IMR-90 (cell line): ENCODE data around the gene RASA1. TPM values are rescaled to one million over a fixed set of nuclear protein-coding genes. Genes with fewer than 3 reads are reported as not detected.

Experiments
- ATAC-seq: fragments of 200-7000 bp; cut with Tn5 transposase; 2 replicates; pipeline ENCODE4 v1.9.1; 2020; ENCODE audit warnings: low read depth, mild to moderate bottlenecking, moderate library complexity
- BruUV-seq: library from RNA; stranded (reverse); fragments of 400-500 nt; replicated peaks from 2 replicates; lab custom pipeline; 2021; lab: Mats Ljungman, UMichigan
- CTCF ChIA-PET: fragments of 300-600 bp; formaldehyde crosslinking; extraction: SDS; loops from one replicate; lab custom pipeline; 2021; ENCODE audit warnings: antibody characterized with exemption; lab: Yijun Ruan, JAX
- POLR2A ChIA-PET: fragments of 300-600 bp; sonication (Branson Sonifier 250); formaldehyde crosslinking; loops from one replicate; lab custom pipeline; 2022; ENCODE audit warnings: antibody characterized with exemption; ENCODE audit not compliant: unreplicated experiment; lab: Charles Lee
- DNase-seq: peaks from one replicate; pipeline ENCODE4 v3.0.0; 2013
- H2AFZ ChIP-seq: replicated peaks from 2 replicates; pipeline ENCODE3; 2013; ENCODE audit warnings: low read length, mild to moderate bottlenecking; ENCODE audit not compliant: poor library complexity
- H2AK5ac ChIP-seq: 2 replicates; pipeline ENCODE4 v1.6.1; 2013; ENCODE audit warnings: low read depth, low read length, inconsistent platforms
- H2AK9ac ChIP-seq: replicated peaks from 2 replicates; pipeline ENCODE3; 2013; ENCODE audit warnings: mild to moderate bottlenecking, low read depth, low read length, moderate library complexity; ENCODE audit not compliant: poor library complexity
- H2BK120ac ChIP-seq: 2 replicates; pipeline ENCODE4 v1.6.1; 2013; ENCODE audit warnings: low read depth, low read length, inconsistent platforms
- H2BK15ac ChIP-seq: 3 replicates; pipeline ENCODE4 v1.6.1; 2013; ENCODE audit warnings: low read depth, low read length, inconsistent platforms
- H2BK20ac ChIP-seq: 2 replicates; pipeline ENCODE4 v1.6.1; 2013; ENCODE audit warnings: low read depth, mild to moderate bottlenecking, inconsistent platforms, low read length, moderate library complexity
- H2BK5ac ChIP-seq: 2 replicates; pipeline ENCODE4 v1.6.1; 2013; ENCODE audit warnings: mild to moderate bottlenecking, low read depth, low read length, inconsistent platforms; ENCODE audit not compliant: poor library complexity, severe bottlenecking
- H3K14ac ChIP-seq: replicated peaks from 2 replicates; pipeline ENCODE4 v1.6.1; 2013; ENCODE audit warnings: low read depth, low read length, inconsistent platforms
- H3K18ac ChIP-seq: 2 replicates; pipeline ENCODE4 v1.6.1; 2013; ENCODE audit warnings: low read depth, low read length, control low read depth
- H3K23ac ChIP-seq: 2 replicates; pipeline ENCODE4 v1.6.1; 2013; ENCODE audit warnings: low read depth, low read length, inconsistent platforms
- H3K27ac ChIP-seq: 2 replicates; pipeline ENCODE4 v1.5.1; 2013; ENCODE audit warnings: mild to moderate bottlenecking, control low read depth, low read length; ENCODE audit not compliant: insufficient read depth
- H3K27me3 ChIP-seq: 2 replicates; pipeline ENCODE4 v1.6.1; 2013; ENCODE audit warnings: low read length; ENCODE audit not compliant: control insufficient read depth, insufficient read depth
- H3K36me3 ChIP-seq: 2 replicates; pipeline ENCODE4 v1.6.1; 2013; ENCODE audit warnings: low read length, mixed read lengths; ENCODE audit not compliant: control insufficient read depth, insufficient read depth
- H3K4ac ChIP-seq: 2 replicates; pipeline ENCODE4 v1.6.1; 2013; ENCODE audit warnings: low read depth, low read length, inconsistent platforms
- H3K4me1 ChIP-seq: 2 replicates; pipeline ENCODE4 v1.6.1; 2013; ENCODE audit warnings: low read length, mixed read lengths; ENCODE audit not compliant: control insufficient read depth, insufficient read depth
- H3K4me2 ChIP-seq: 2 replicates; pipeline ENCODE4 v1.6.1; 2013; ENCODE audit warnings: low read depth, mild to moderate bottlenecking, control low read depth, low read length, moderate library complexity
- H3K4me3 ChIP-seq: 2 replicates; pipeline ENCODE4 v1.5.1; 2013; ENCODE audit warnings: low read depth, mild to moderate bottlenecking, control low read depth, low read length, moderate library complexity; ENCODE audit not compliant: insufficient read depth
- H3K56ac ChIP-seq: 2 replicates; pipeline ENCODE4 v1.6.1; 2013; ENCODE audit warnings: low read length, inconsistent platforms; ENCODE audit not compliant: insufficient read depth; ENCODE audit errors: extremely low read depth
- H3K79me1 ChIP-seq, 2 experiments: 2 replicates each; pipeline ENCODE4 v1.6.1; 2013; ENCODE audit warnings: low read length in 2 of 2, inconsistent platforms in 1 of 2, low read depth in 1 of 2
- H3K9ac ChIP-seq: 2 replicates; pipeline ENCODE4 v1.6.1; 2013; ENCODE audit warnings: low read depth, low read length, control low read depth
- H3K9me1 ChIP-seq: 2 replicates; pipeline ENCODE4 v1.6.1; 2013; ENCODE audit warnings: low read length, inconsistent platforms; ENCODE audit not compliant: insufficient read depth
- H3K9me3 ChIP-seq: 2 replicates; pipeline ENCODE4 v1.6.1; 2013; ENCODE audit warnings: low read length; ENCODE audit not compliant: control insufficient read depth, insufficient read depth
- H4K20me1 ChIP-seq: 2 replicates; pipeline ENCODE4 v1.6.1; 2013; ENCODE audit warnings: low read length, inconsistent platforms; ENCODE audit not compliant: insufficient read depth
- H4K5ac ChIP-seq: 2 replicates; pipeline ENCODE4 v1.6.1; 2013; ENCODE audit warnings: mild to moderate bottlenecking, low read depth, low read length, control low read depth
- H4K8ac ChIP-seq, 2 experiments: 2 replicates each; pipeline ENCODE4 v1.6.1; 2013; ENCODE audit warnings: low read depth in 2 of 2, low read length in 2 of 2, control low read depth in 1 of 2, inconsistent platforms in 1 of 2
- H4K91ac ChIP-seq: 2 replicates; pipeline ENCODE4 v1.6.1; 2013; ENCODE audit warnings: low read depth, low read length, inconsistent platforms; ENCODE audit not compliant: insufficient read depth
- CEBPB ChIP-seq: IDR thresholded peaks from 2 replicates; pipeline ENCODE4 v1.6.1; 2012; ENCODE audit warnings: low read depth, low read length, improper control_type of control experiment
- CHD1 ChIP-seq: IDR thresholded peaks from 2 replicates; pipeline ENCODE4 v1.6.1; 2012; ENCODE audit warnings: low read depth, low read length, improper control_type of control experiment
- ELK1 ChIP-seq: fragments of 150-350 bp; IDR thresholded peaks from 2 replicates; pipeline ENCODE4 v1.6.1; 2016; ENCODE audit warnings: low read depth, mild to moderate bottlenecking, low read length, moderate library complexity, borderline replicate concordance
- FOS ChIP-seq: fragments of 150-350 bp; IDR thresholded peaks from 2 replicates; pipeline ENCODE4 v1.6.1; 2016; ENCODE audit warnings: low read depth, low read length
- MAFK ChIP-seq: IDR thresholded peaks from 2 replicates; pipeline ENCODE4 v1.6.1; 2012; ENCODE audit warnings: low read depth, low read length, improper control_type of control experiment
- MAZ ChIP-seq: IDR thresholded peaks from 2 replicates; pipeline ENCODE4 v1.6.1; 2012; ENCODE audit warnings: low read depth, mild to moderate bottlenecking, low read length, improper control_type of control experiment, moderate library complexity, borderline replicate concordance
- MXI1 ChIP-seq: IDR thresholded peaks from 2 replicates; pipeline ENCODE4 v1.6.1; 2012; ENCODE audit warnings: low read depth, mild to moderate bottlenecking, low read length, moderate library complexity, borderline replicate concordance
- NFE2L2 ChIP-seq: fragments of 150-350 bp; IDR thresholded peaks from 2 replicates; pipeline ENCODE4 v1.6.1; 2016; ENCODE audit warnings: low read depth, mild to moderate bottlenecking, low read length
- RAD21 ChIP-seq: IDR thresholded peaks from 2 replicates; pipeline ENCODE4 v1.6.1; 2012; ENCODE audit warnings: low read length, improper control_type of control experiment
- USF2 ChIP-seq: fragments of 150-350 bp; IDR thresholded peaks from 2 replicates; pipeline ENCODE4 v1.6.1; 2017; ENCODE audit warnings: mild to moderate bottlenecking, antibody characterized with exemption, low read length, low read depth
- WGBS, 2 experiments: methylation state at CpG; one replicate each; pipeline versions ENCODE4 v1.1.5 to v1.1.7; 2013; ENCODE audit warnings: missing lambda C conversion rate in 2 of 2; ENCODE audit not compliant: insufficient read length in 1 of 2; ENCODE audit errors: extremely low coverage in 2 of 2; 5-methylcytosine and 5-hydroxymethylcytosine counted together
- dilution Hi-C: fragments of 300-500 bp; cut with HindIII; formaldehyde crosslinking; loops from one replicate; pipeline ENCODE4 v1.14.3; 2018; ENCODE audit warnings: low sequenced_read_pairs; ENCODE audit not compliant: unreplicated experiment
- in situ Hi-C: fragments of 300-500 bp; cut with MboI; formaldehyde crosslinking; loops from 3 replicates; pipeline ENCODE4 v1.14.3; 2019; ENCODE audit warnings: low sequenced_read_pairs, inconsistent platforms, mixed read lengths
- intact Hi-C: fragments of 100-400 bp; cut with micrococcal nuclease; formaldehyde crosslinking; loops from 2 replicates; pipeline ENCODE4 v1.10.0; 2022
- polyA plus RNA-seq, 3 experiments: library from polyadenylated mRNA; depleted of rRNA; stranded (reverse); fragments of >200 nt; gene quantifications; 2 replicates each; pipeline ENCODE4 v1.2.3, GENCODE V29; 2012; ENCODE audit warnings: low replicate concordance in 1 of 3
- total RNA-seq: library from RNA; depleted of rRNA; stranded (reverse); fragments of >200 nt; gene quantifications from 2 replicates; pipeline ENCODE4 v1.2.3, GENCODE V29; 2012

Gene RASA1
- total and polyA plus RNA-seq, 2 of the 4 experiments (the other 2 are of a cell fraction), result 37.6 to 45.7 TPM

GRCh38 chr5:87263498-87263897 is 4.2 kb upstream of the RASA1 start:
- no peak overlapping the region for H2AFZ ChIP-seq
- no peaks in the 10 kb centered on the region for H3K9me1 ChIP-seq
- no peak overlapping the region for H3K4me2 ChIP-seq
- no peak for TF ChIP-seq CEBPB
- no peak for TF ChIP-seq USF2
- TF ChIP-seq MAFK, result no peak
- TF ChIP-seq MXI1, result no peak
- TF ChIP-seq NFE2L2, result no peak
- TF ChIP-seq FOS, result no peak
- no peak for TF ChIP-seq CHD1
- no peak for TF ChIP-seq MAZ
- TF ChIP-seq RAD21, result no peak
- TF ChIP-seq ELK1, result no peak
- no peaks in the 10 kb centered on the region for H3K4me1 ChIP-seq
- no peaks in the 10 kb centered on the region for H4K20me1 ChIP-seq
- no peak overlapping the region for H2BK20ac ChIP-seq
- H2BK15ac ChIP-seq, result no peak overlapping the region
- in situ Hi-C loops, result no loop called here
- H3K9me3 ChIP-seq, result no peaks in the 10 kb centered on the region
- ATAC-seq (no peak), DNase-seq (no peak)
- no peak overlapping the region for H2BK120ac ChIP-seq
- H4K91ac ChIP-seq, result no peak overlapping the region
- H3K14ac ChIP-seq, result no peak overlapping the region
- 100% methylated on average over 2 of the region's 3 CpGs; no CpG with 5 or more reads in 1 of the 2 experiments for WGBS, 2 experiments
- H2AK9ac ChIP-seq, result no peak overlapping the region
- no peak overlapping the region for H3K18ac ChIP-seq
- H2AK5ac ChIP-seq, result no peak overlapping the region
- intact Hi-C loops, result no loop called here
- H3K36me3 ChIP-seq, result no peaks in the 10 kb centered on the region
- dilution Hi-C loops, result no loop called here
- H3K27ac ChIP-seq, result no peak overlapping the region
- H4K8ac ChIP-seq, result no peak overlapping the region
- no TSS peak for BruUV-seq
- H3K79me1 ChIP-seq, result peaks cover 0 to 4% of the 10 kb centered on the region in 2 experiments; a peak in 1 of 4 replicates
- H3K27me3 ChIP-seq, result no peaks in the 10 kb centered on the region
- H2BK5ac ChIP-seq, result no peak overlapping the region
- no peak overlapping the region for H4K5ac ChIP-seq
- H3K9ac ChIP-seq, result no peak overlapping the region
- H3K23ac ChIP-seq, result no peak overlapping the region
- no peak overlapping the region for H3K4me3 ChIP-seq
- ChIA-PET POLR2A (no interaction called here), CTCF (no interaction called here)
- no peak overlapping the region for H3K4ac ChIP-seq
- no peak overlapping the region for H3K56ac ChIP-seq
